K562 (cell line): ENCODE data around the gene PRDM11. TPM values are rescaled to one million over a fixed set of nuclear protein-coding genes. Genes with fewer than 3 reads are reported as not detected.

ENCODE experiments used
- ATF4 ChIP-seq: fragments of 450-650 bp; formaldehyde crosslinking; IDR thresholded peaks from 2 replicates; pipeline ENCODE4 v1.4.0; 2022; ENCODE audit warnings: mild to moderate bottlenecking, moderate library complexity
- BDP1 ChIP-seq: IDR thresholded peaks from 3 replicates; pipeline ENCODE4 v1.6.1; 2011; ENCODE audit not compliant: insufficient read length, insufficient read depth
- BHLHE40 ChIP-seq: IDR thresholded peaks from 2 replicates; pipeline ENCODE4 v1.6.1; 2011; ENCODE audit warnings: low read length, improper control_type of control experiment
- CAMTA2 ChIP-seq: fragments of 250-450 bp; sonication (Bioruptor Pico); conservative IDR thresholded peaks from 2 replicates; pipeline ENCODE4 v1.5.1; 2022
- MGA ChIP-seq: fragments of 450-650 bp; IDR thresholded peaks from 2 replicates; pipeline ENCODE4 v1.6.1; 2016; ENCODE audit warnings: mild to moderate bottlenecking, moderate library complexity
- MTA3 ChIP-seq: fragments of 450-650 bp; formaldehyde crosslinking; IDR thresholded peaks from 2 replicates; pipeline ENCODE4 v1.6.1; 2017; ENCODE audit warnings: mild to moderate bottlenecking, borderline replicate concordance
- MTF1 ChIP-seq: fragments of 250-450 bp; sonication (Bioruptor Pico); IDR thresholded peaks from 2 replicates; pipeline ENCODE4 v1.9.0; 2021; ENCODE audit warnings: moderate library complexity, mild to moderate bottlenecking, inconsistent platforms, borderline replicate concordance
- NFE2 ChIP-seq: IDR thresholded peaks from 2 replicates; pipeline ENCODE4 v1.6.1; 2014; ENCODE audit warnings: antibody characterized with exemption, low read depth
- NR0B1 ChIP-seq: fragments of 450-650 bp; IDR thresholded peaks from one replicate; pipeline ENCODE4 v1.6.1; 2018; ENCODE audit warnings: mild to moderate bottlenecking, moderate library complexity; ENCODE audit not compliant: partially characterized antibody
- PTRF ChIP-seq: fragments of 450-650 bp; IDR thresholded peaks from 2 replicates; pipeline ENCODE4 v1.6.1; 2016; ENCODE audit warnings: mild to moderate bottlenecking, missing genetic modification characterization, missing compliant biosample characterization
- PYGO2 ChIP-seq: fragments of 450-650 bp; IDR thresholded peaks from 2 replicates; pipeline ENCODE4 v1.6.1; 2016; ENCODE audit warnings: mild to moderate bottlenecking, missing genetic modification characterization, moderate library complexity, missing compliant biosample characterization
- ZNF277 ChIP-seq: fragments of 250-450 bp; sonication (Bioruptor Pico); IDR thresholded peaks from 2 replicates; pipeline ENCODE4 v1.8.0; 2022; ENCODE audit warnings: inconsistent platforms, mild to moderate bottlenecking, moderate library complexity, borderline replicate concordance
- ZNF3 ChIP-seq: fragments of 250-450 bp; sonication (Bioruptor Pico); IDR thresholded peaks from 2 replicates; pipeline ENCODE4 v1.5.0; 2021; ENCODE audit warnings: mild to moderate bottlenecking, moderate library complexity
- ZNF584 ChIP-seq: fragments of 200-800 bp; sonication (Bioruptor generic); IDR thresholded peaks from 2 replicates; pipeline ENCODE4 v1.6.1; 2016; ENCODE audit warnings: low read depth, mild to moderate bottlenecking, missing genetic modification characterization, missing compliant biosample characterization
- polyA plus RNA-seq, 8 experiments: library from polyadenylated mRNA; depleted of rRNA in 4 of 8; stranded (reverse) in 5 of 8; unstranded in 3 of 8; fragments of >200 nt; fragmentation: Nextera tagmentation in 2 of 8; fragmentation: Illumina TruSeq in 1 of 8; extraction: Ambion mirVana in 2 of 8; extraction: Trizol in 1 of 8; gene quantifications; 2 replicates each; pipeline versions ENCODE4 v1.2.1 to v1.2.3, GENCODE V29; 2011 to 2014; ENCODE audit warnings: inconsistent platforms in 1 of 8, missing spikeins in 1 of 8
- total RNA-seq, 7 experiments: library from RNA; depleted of rRNA in 6 of 7; stranded (reverse); fragments of >200 nt in 6 of 7; fragmentation: Illumina TruSeq in 2 of 7; extraction: Trizol in 2 of 7; gene quantifications; 2 replicates each; pipeline versions ENCODE4 v1.2.1 to v1.2.3, GENCODE V29; 2011 to 2021; ENCODE audit warnings: low replicate concordance in 1 of 7

The PRDM11 gene
- total and polyA plus RNA-seq, 9 of the 15 experiments (the other 6 are each of a cell fraction or from before 2014, with no cell fraction given) = 0.01 to 1.1 (median 0.29) TPM

GRCh38 chr11:45185228-45185729 lies 38.8 kb downstream of the PRDM11 start (continued):
- TF ChIP-seq MGA (no peak), ZNF3 (CRISPR knock-in tag) (no peak), NFE2 (peak; percentile 81), ZNF277 (CRISPR knock-in tag) (no peak), PYGO2 (peak; percentile 79), MTF1 (CRISPR knock-in tag) (no peak), CAMTA2 (CRISPR knock-in tag) (no peak), ZNF584 (CRISPR knock-in tag) (peak; percentile 91), BHLHE40 (peak; percentile 27; the same call in 1 of the 2 replicates), ATF4 (peak; percentile 56; the same call in 1 of the 2 replicates), MTA3 (peak; percentile 49; the same call in 1 of the 2 replicates), PTRF (tag) (no peak), NR0B1 (no peak), BDP1 (no peak)
